ENCODE data around the gene CCNT2.

GRCh38 chr2:134910763-134911399, 7.7 kb upstream of the CCNT2 start:
- TF ChIP-seq CTCF (conservative IDR thresholded peaks at IDR 0.05; ENCODE audit: low read depth, low read length) (no peak), EZH2 (IDR thresholded peaks at IDR 0.05; ENCODE audit: low read length, unreplicated experiment) (no peak), EZH2phosphoT487 (IDR thresholded peaks at IDR 0.05; ENCODE audit: borderline replicate concordance, low read length) (no peak)

Measured in PC-3 (cell line).